Colon (tissue), 2 donors: ENCODE results near the gene ORM2.

Experiments
- FAIRE-seq: peaks from 2 replicates; lab custom pipeline; 2012; peaks lifted over from hg19 to GRCh38; lab: Jason Lieb, UNC
- donor health status: control.
- donor health status: control.

ORM2 gene

DNA sequence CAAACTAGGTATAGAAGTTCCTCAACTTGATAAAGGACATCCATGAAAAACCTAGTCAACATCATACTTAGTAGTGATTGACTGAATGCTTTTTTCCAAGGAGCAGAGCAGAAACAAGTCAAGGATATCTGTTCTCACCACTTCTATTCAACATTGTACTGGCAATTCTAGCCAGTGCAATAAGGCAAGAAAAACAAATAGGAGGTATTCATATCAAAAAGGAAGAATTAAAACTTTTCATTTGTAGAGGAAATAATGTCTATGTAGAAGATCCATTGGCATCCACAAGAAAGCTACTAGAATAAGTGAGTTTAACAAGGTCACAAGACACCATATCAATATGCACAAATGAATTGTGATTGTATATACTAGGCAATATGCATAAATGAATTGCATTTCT is 35.0 kb upstream of the ORM2 start:
- no peak for FAIRE-seq

DNA sequence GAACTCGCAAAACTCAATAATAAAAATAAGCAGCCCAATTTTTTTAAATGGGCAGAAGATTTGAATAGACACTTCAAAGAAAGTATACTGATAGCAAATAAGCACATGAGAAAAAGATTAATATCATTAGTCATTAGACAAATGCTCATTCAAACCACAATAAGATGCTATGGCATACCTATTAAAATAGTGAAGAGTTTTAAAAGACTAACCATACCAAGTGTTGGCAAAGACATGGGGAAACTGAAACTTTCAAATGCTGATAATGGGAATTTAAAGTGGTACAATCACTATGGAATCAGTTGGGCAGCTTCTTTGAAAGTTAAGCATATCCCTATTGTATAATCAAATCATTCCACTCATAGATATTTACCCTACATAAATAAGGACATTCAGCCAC is 33.3 kb upstream of the ORM2 start:
- FAIRE-seq: no peak

- no peak for FAIRE-seq
Measured at GRCh38 chr9:114299286-114300152, 30.1 kb upstream of the ORM2 start.

DNA sequence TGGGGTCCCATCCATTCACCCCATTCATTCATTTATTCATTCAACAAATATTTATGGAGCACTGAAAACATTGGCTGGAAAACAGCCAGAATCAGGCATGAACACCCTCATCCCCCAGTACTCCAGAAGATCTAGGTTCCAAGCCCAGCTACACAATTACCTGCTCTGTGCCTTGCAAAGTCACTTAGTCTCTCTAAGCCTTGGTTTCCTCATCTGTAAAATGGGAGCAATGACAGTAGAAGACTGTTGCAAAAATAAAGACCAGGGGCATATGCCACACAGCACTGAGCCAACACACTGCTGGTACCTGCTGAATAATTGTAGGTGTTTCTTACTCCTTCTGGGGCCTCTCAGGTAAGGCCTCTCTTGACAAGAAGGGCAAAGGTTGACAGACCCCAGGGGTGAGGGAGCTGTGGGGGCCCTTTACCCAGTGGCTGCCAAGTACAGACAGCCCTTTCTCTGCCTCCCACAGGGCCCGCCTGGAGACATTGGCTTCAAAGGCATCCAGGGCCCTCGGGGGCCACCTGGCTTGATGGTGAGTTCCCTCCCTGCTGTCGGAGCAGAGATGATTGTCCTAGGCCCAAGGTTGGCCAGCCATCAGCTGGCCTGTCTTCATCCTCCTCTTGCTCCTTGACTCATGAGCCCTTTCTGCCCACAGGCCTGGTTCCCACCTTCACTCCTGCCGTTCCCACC is 29.4 kb upstream of the ORM2 start:
- no peak for FAIRE-seq

DNA sequence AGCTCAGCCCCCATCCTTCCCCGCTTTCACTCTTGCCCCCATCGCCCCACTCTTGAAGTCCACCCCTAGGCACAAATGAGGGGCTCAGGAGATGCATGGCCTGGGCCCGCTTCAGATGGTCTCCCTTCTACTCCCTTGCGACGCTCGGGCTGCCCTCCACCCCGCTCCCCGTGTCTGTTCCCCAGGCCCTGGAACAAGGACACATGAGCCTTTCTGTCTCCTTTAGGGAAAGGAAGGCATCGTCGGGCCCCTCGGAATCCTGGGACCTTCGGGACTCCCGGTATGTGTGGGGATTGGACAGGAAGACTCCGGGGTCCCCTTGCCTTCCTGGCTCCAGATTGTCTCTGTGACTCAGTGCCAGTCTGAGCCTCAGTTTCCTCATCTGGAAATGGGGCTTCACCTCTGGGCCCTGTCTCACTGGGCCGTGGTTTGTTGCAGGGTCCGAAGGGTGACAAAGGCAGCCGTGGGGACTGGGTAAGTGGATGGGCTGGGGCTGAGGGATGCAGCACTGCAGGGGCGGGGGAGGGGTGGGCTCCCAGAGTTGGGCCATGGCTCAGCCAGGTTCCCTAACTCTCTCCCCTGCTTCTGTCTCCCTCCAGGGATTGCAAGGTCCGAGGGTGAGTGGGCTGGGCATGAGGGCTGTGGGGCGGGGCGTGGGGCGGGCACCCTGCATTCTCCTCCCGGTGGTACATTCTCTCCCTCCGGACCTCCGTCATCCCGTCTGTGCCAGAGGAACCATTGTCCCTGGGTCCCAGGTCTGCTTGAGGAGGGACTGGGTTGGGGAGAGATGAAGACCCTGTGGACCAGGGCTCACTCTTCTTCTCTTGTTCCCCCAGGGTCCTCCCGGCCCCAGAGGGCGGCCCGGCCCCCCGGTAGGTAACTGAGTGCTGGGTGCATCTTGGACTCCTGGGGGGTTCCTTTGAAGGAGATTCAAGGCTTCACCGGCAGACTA is 28.5 kb upstream of the ORM2 start:
- FAIRE-seq: no peak

GRCh38 chr9:114301798-114302565 is 27.7 kb upstream of the ORM2 start:
- FAIRE-seq: no peak

DNA sequence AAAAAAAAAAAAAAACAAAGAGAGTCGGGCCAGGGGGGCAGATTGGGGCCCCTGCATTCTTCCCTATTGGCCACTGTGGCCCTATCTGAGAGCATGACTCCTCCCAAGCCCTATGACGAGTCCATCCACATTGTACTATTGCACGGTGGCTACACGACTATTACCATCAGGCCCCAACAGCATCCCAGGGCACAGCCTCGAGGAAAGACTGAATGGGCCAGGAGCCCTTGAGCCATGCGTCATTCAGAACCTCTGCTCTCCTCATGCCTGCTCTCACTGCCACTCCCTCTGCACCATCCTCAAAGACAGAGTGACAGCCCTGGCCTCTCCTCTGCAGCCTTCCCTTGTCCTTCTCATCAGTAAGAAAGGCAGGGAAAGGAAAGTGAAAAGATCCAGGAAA is 26.9 kb upstream of the ORM2 start:
- FAIRE-seq: no peak

DNA sequence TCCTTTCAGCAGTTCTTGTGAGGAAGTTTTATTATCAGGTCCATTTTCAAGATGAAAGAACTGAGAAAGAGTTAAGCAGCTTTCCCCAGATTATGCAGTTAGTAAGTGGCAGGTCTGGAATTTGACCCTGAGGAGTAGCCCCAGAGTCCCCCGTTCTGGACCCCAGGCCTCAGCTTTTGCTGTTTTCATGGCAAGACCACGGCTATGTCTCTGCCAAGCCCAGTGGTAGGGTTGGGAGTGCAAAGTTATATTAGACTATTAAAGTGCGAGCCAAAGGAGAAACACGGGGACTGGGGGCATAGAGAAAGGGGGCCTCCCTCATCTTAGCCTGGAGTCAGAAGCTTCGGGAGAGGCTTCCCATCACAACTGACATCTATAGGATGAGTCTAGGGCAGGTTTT is 26.1 kb upstream of the ORM2 start:
- FAIRE-seq: no peak

- no peak for FAIRE-seq
Measured at GRCh38 chr9:114303977-114304376, 25.7 kb upstream of the ORM2 start.

DNA sequence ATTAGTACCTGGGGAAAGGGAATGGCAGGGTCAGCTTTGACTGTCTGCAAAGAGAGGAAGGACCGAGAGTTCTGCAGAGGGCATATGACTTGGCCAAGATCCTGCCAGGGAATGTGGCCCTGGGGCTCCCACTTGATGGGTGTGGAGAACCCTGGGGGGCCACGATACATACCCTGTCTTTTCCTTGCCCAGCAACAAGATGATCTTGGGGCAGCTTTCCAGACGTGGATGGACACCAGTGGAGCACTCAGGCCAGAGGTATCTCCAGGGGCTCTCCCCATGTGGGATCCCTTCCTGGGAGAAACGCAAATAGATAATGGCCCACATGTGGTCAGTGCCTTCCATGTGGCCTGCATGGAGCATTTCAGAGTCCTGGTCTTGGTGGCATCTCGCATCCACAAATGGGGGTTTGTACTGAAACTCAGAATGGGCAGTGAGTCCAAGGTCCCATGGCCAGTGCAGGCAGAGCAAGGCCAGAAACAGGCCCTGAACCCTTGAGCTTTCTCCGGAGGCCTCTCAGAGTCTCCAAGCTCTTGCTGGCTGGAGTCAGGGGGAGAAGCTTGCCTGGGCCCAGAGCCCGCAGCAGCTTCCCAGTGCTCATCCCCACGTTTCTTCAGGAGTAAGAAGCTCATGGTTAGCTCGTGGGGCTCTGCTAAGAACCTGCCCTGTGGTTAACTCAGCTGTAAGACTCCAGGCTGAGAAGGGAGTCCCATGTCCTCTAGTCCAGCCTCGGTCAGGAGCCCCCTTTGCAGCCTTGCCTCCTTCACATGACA is 25.1 kb upstream of the ORM2 start:
- no peak for FAIRE-seq

- no peak for FAIRE-seq
Measured at GRCh38 chr9:114307899-114308267, 21.8 kb upstream of the ORM2 start.

GRCh38 chr9:114308361-114308950 is 21.2 kb upstream of the ORM2 start:
- no peak for FAIRE-seq

- FAIRE-seq: no peak
Measured at GRCh38 chr9:114309096-114309495, 20.6 kb upstream of the ORM2 start.

DNA sequence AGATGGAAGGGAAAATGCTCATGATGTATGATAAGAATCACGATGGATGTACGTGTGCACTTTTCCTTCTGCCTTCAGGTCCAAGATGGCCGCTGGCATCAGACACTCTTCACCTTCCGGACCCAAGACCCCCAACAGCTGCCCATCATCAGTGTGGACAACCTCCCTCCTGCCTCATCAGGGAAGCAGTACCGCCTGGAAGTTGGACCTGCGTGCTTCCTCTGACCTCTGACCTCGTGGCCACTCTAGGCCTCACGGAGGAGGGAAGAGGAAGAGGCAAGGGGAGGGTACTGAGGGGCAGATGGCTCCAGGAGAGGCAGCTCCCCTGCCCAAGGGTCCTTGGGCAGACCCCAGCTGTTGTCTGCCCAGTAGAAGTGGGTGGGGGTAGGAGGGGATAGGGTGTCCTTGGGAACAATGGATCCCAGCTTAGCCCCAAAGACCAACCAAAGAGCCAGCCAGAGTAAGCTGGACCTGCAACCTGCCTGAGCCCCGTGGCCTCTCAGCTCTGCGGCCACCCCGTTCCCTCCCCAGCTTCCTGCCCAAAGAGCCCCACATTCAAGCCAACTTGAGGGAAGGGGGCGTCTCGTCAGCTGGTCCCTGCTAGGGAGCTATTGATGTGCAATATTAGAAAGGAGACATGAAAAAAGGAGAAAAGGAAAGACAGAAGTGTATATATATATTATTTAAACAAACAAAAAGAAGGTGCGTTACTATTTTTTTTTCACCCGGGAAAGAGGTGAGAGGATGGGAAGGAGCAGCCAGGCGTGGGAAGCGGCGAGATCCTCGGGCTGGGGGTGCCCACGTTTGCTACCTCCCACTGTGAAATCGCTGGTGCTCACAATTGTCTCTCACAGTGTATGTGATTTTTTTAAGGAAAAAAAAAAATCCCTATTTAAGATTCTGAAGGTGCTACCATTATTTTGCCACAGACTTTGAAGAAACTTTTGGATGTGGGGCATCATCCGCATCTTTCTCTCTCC is 18.9 kb upstream of the ORM2 start:
- FAIRE-seq: no peak

GRCh38 chr9:114311571-114312512 is 17.8 kb upstream of the ORM2 start:
- no peak for FAIRE-seq

DNA sequence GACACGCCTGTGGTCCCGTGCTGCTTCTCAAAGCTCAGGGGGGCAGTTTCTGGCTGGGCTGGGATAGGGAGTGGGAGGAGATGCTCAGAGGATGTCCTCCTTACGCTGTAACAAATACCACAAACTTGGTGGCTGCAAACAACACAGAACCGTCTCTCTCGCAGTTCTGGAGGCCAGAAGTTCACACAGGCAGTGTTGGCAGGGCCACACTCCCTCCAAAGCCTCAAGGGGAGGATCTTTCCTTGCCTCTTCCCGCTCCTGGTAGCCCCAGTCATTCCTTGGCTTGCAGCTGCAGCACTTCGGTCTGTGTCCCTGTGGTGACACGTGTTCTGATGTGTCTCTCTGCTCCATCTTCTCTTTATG is 17.2 kb upstream of the ORM2 start:
- FAIRE-seq: no peak

GRCh38 chr9:114313186-114313585 is 16.5 kb upstream of the ORM2 start:
- FAIRE-seq: no peak

- FAIRE-seq: no peak
Measured at GRCh38 chr9:114314256-114314867, 15.3 kb upstream of the ORM2 start.
